HepG2 (cell line): ENCODE measurements around the gene SH3YL1. TPM values are rescaled to one million over a fixed set of nuclear protein-coding genes. Genes with fewer than 3 reads are reported as not detected.

Source experiments
- CEBPG ChIP-seq: IDR thresholded peaks from 2 replicates; pipeline ENCODE4 v1.6.1; 2016
- FOXK1 ChIP-seq: sonication (generic); formaldehyde crosslinking; IDR thresholded peaks from 2 replicates; pipeline ENCODE4 v1.4.0; 2020; ENCODE audit warnings: low read depth, missing genetic modification reagents, borderline replicate concordance
- JUN ChIP-seq: sonication (generic); formaldehyde crosslinking; IDR thresholded peaks from 2 replicates; pipeline ENCODE4 v1.4.0; 2020; ENCODE audit warnings: mild to moderate bottlenecking, missing genetic modification reagents
- KDM6A ChIP-seq: IDR thresholded peaks from 2 replicates; pipeline ENCODE4 v1.6.1; 2016; ENCODE audit warnings: low read depth
- MAF1 ChIP-seq: sonication (generic); formaldehyde crosslinking; IDR thresholded peaks from 2 replicates; pipeline ENCODE4 v1.5.0; 2020; ENCODE audit warnings: missing genetic modification reagents, borderline replicate concordance
- MAZ ChIP-seq, 2 experiments: sonication (generic) in 1 of 2; formaldehyde crosslinking in 1 of 2; IDR thresholded peaks; 2 replicates each; pipeline versions ENCODE4 v1.5.0 to v1.6.1; 2012 to 2020; ENCODE audit warnings: low read depth in 2 of 2, mild to moderate bottlenecking in 2 of 2, borderline replicate concordance in 1 of 2, improper control_type of control experiment in 1 of 2, low read length in 1 of 2, missing genetic modification reagents in 1 of 2, moderate library complexity in 1 of 2
- MXI1 ChIP-seq: IDR thresholded peaks from 3 replicates; pipeline ENCODE4 v1.6.1; 2012; ENCODE audit warnings: low read depth, low read length, inconsistent platforms, borderline replicate concordance
- SALL2 ChIP-seq: sonication (generic); formaldehyde crosslinking; IDR thresholded peaks from 2 replicates; pipeline ENCODE4 v1.8.1; 2023; ENCODE audit warnings: mild to moderate bottlenecking, missing genetic modification reagents, inconsistent platforms
- SMAD9 ChIP-seq: sonication (generic); formaldehyde crosslinking; IDR thresholded peaks from 2 replicates; pipeline ENCODE4 v1.5.1; 2020; ENCODE audit warnings: mild to moderate bottlenecking, missing genetic modification reagents
- SMYD3 ChIP-seq: sonication (generic); formaldehyde crosslinking; IDR thresholded peaks from 2 replicates; pipeline ENCODE4 v1.8.1; 2023; ENCODE audit warnings: mild to moderate bottlenecking, missing genetic modification reagents
- TAF1 ChIP-seq: sonication (generic); formaldehyde crosslinking; IDR thresholded peaks from 2 replicates; pipeline ENCODE4 v1.4.0; 2020; ENCODE audit warnings: missing genetic modification reagents
- ZBTB21 ChIP-seq: sonication (generic); formaldehyde crosslinking; IDR thresholded peaks from 2 replicates; pipeline ENCODE4 v1.4.0; 2020; ENCODE audit warnings: missing genetic modification reagents
- ZBTB7A ChIP-seq: sonication (generic); formaldehyde crosslinking; IDR thresholded peaks from 2 replicates; pipeline ENCODE4 v1.8.0; 2022; ENCODE audit warnings: mild to moderate bottlenecking, missing genetic modification reagents
- ZEB1 ChIP-seq: IDR thresholded peaks from 2 replicates; pipeline ENCODE4 v1.6.1; 2012; ENCODE audit warnings: mild to moderate bottlenecking, low read depth, inconsistent platforms; ENCODE audit not compliant: insufficient replicate concordance
- ZNF263 ChIP-seq: sonication (generic); formaldehyde crosslinking; IDR thresholded peaks from 2 replicates; pipeline ENCODE4 v1.4.0; 2020; ENCODE audit warnings: missing genetic modification reagents
- ZNF274 ChIP-seq: sonication (generic); formaldehyde crosslinking; IDR thresholded peaks from 2 replicates; pipeline ENCODE4 v1.5.1; 2020; ENCODE audit warnings: mild to moderate bottlenecking, missing genetic modification reagents
- ZNF33A ChIP-seq: sonication (generic); formaldehyde crosslinking; IDR thresholded peaks from 2 replicates; pipeline ENCODE4 v1.5.1; 2020; ENCODE audit warnings: missing genetic modification reagents, mild to moderate bottlenecking, moderate library complexity, borderline replicate concordance
- ZNF343 ChIP-seq: sonication (generic); formaldehyde crosslinking; IDR thresholded peaks from 2 replicates; pipeline ENCODE4 v1.4.0; 2020; ENCODE audit warnings: mild to moderate bottlenecking, missing genetic modification reagents
- ZNF629 ChIP-seq: sonication (generic); formaldehyde crosslinking; conservative IDR thresholded peaks from 2 replicates; pipeline ENCODE4 v1.5.0; 2020; ENCODE audit warnings: missing genetic modification reagents
- polyA plus RNA-seq, 8 experiments: library from polyadenylated mRNA; depleted of rRNA in 3 of 8; stranded (reverse) in 7 of 8; unstranded in 1 of 8; fragments of >200 nt; fragmentation: Illumina TruSeq in 4 of 8; extraction: Trizol in 4 of 8; gene quantifications; 2 replicates each; pipeline versions ENCODE4 v1.2.1 to v1.2.3, GENCODE V29; 2011 to 2016; ENCODE audit warnings: low read depth in 4 of 8, missing spikeins in 1 of 8, mixed read lengths in 1 of 8; ENCODE audit not compliant: insufficient read depth in 1 of 8
- total RNA-seq, 5 experiments: library from RNA; depleted of rRNA; stranded (reverse); fragments of >200 nt; fragmentation: Illumina TruSeq; extraction: Trizol; gene quantifications; 2 replicates each; pipeline ENCODE4 v1.2.3, GENCODE V29; 2016; ENCODE audit warnings: low read depth in 1 of 5
- TF ChIP-seq, protein P1 (sequence below): IDR thresholded peaks from 2 replicates; pipeline ENCODE4 v1.6.1; 2016; ENCODE audit warnings: control low read depth
- TF ChIP-seq, protein P2 (sequence below): sonication (generic); formaldehyde crosslinking; IDR thresholded peaks from 2 replicates; pipeline ENCODE4 v1.8.0; 2022; ENCODE audit warnings: missing genetic modification reagents, mild to moderate bottlenecking, inconsistent platforms, borderline replicate concordance
- TF ChIP-seq, protein P3 (sequence below): sonication (generic); formaldehyde crosslinking; IDR thresholded peaks from 2 replicates; pipeline ENCODE4 v1.5.1; 2020; ENCODE audit warnings: mild to moderate bottlenecking, missing genetic modification reagents, moderate library complexity
- TF ChIP-seq, protein P4 (sequence below): IDR thresholded peaks from 2 replicates; pipeline ENCODE4 v1.6.1; 2018; ENCODE audit warnings: missing genetic modification reagents

SH3YL1 gene
- total and polyA plus RNA-seq, 2 of the 13 experiments (the other 11 are each of a cell fraction or from before 2014, with no cell fraction given) = 13.0 to 48.2 TPM

DNA sequence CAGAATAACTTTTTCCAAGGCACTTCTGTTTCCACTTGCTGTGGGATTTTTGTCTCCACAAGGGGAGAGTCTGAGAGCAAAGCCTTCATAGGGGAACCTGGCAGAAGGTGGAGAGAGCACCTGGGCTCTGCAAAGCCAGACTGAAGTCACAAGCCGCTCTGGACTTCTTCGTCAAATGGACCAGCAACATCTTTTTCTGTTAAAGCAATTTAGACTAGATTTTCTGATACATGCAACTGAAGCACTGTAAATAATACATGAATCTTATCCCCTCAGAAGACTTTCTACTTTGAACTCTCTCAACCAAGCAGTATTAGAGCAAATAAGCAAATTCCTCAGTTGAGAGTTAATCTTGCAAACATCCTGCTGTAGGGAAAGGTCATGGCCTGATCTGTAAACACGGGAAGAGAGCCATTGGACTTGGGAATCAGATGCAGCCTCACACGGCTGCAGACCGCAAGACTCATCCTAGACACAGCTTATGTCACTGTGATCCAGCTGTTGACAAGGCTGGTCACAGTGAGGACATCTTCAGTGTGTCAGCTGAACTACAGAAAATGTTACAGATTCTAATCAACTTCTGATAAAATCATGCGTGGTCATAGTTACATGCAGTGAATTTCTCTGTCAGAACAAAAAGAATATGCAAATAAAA lies 3.2 kb downstream of the SH3YL1 start (continued):
- TF ChIP-seq ZNF33A (CRISPR knock-in tag) (peak; percentile 84; the same call in 1 of the 2 replicates), ZBTB21 (CRISPR knock-in tag) (peak; percentile 89), ZBTB7A (CRISPR knock-in tag) (peak; percentile 89; the same call in 1 of the 2 replicates), MAZ (IDR thresholded peaks at IDR 0.05; ENCODE audit: borderline replicate concordance, low read depth, low read length) (0 out of 2 replicates have a peak, but pooled peaks have one; percentile 23), MAZ (CRISPR knock-in tag; IDR thresholded peaks at IDR 0.05; ENCODE audit: low read depth) (peak; percentile 76), ZEB1 (peak; percentile 90), CEBPG (CRISPR knock-in tag) (peak; percentile 91), SMYD3 (peak; percentile 98), ZNF263 (CRISPR knock-in tag) (peak; percentile 72), MAF1 (CRISPR knock-in tag) (peak; percentile 51; the same call in 1 of the 2 replicates), JUN (peak; percentile 96), FOXK1 (CRISPR knock-in tag) (peak; percentile 100), KDM6A (CRISPR knock-in tag) (peak; percentile 100), ZNF629 (CRISPR knock-in tag) (peak; percentile 48; the same call in 1 of the 2 replicates), TAF1 (CRISPR knock-in tag) (peak; percentile 68; the same call in 1 of the 2 replicates), ZNF274 (CRISPR knock-in tag) (peak; percentile 62; the same call in 1 of the 2 replicates), SMAD9 (CRISPR knock-in tag) (no peak), MXI1 (peak; percentile 88; the same call in 2 of the 3 replicates), ZNF343 (CRISPR knock-in tag) (no peak), SALL2 (CRISPR knock-in tag) (peak; percentile 69; the same call in 1 of the 2 replicates)
- TF ChIP-seq, protein P1, sequence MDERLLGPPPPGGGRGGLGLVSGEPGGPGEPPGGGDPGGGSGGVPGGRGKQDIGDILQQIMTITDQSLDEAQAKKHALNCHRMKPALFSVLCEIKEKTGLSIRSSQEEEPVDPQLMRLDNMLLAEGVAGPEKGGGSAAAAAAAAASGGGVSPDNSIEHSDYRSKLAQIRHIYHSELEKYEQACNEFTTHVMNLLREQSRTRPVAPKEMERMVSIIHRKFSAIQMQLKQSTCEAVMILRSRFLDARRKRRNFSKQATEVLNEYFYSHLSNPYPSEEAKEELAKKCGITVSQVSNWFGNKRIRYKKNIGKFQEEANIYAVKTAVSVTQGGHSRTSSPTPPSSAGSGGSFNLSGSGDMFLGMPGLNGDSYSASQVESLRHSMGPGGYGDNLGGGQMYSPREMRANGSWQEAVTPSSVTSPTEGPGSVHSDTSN = peak; percentile 60; the same call in 1 of the 2 replicates
- TF ChIP-seq, protein P2, sequence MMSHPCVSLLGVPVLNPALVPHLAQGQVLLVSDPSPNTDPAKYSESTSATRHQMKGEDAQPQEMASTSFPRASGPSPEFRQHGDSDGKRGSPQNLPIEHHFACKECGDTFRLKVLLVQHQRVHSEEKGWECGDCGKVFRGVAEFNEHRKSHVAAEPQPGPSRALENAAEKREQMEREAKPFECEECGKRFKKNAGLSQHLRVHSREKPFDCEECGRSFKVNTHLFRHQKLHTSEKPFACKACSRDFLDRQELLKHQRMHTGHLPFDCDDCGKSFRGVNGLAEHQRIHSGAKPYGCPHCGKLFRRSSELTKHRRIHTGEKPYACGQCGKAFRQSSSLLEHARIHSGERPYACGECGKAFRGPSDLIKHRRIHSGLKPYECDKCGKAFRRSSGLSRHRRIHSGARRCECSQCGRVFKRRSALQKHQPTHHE (CRISPR knock-in tag) = peak; percentile 92; the same call in 1 of the 2 replicates
- TF ChIP-seq, protein P3, sequence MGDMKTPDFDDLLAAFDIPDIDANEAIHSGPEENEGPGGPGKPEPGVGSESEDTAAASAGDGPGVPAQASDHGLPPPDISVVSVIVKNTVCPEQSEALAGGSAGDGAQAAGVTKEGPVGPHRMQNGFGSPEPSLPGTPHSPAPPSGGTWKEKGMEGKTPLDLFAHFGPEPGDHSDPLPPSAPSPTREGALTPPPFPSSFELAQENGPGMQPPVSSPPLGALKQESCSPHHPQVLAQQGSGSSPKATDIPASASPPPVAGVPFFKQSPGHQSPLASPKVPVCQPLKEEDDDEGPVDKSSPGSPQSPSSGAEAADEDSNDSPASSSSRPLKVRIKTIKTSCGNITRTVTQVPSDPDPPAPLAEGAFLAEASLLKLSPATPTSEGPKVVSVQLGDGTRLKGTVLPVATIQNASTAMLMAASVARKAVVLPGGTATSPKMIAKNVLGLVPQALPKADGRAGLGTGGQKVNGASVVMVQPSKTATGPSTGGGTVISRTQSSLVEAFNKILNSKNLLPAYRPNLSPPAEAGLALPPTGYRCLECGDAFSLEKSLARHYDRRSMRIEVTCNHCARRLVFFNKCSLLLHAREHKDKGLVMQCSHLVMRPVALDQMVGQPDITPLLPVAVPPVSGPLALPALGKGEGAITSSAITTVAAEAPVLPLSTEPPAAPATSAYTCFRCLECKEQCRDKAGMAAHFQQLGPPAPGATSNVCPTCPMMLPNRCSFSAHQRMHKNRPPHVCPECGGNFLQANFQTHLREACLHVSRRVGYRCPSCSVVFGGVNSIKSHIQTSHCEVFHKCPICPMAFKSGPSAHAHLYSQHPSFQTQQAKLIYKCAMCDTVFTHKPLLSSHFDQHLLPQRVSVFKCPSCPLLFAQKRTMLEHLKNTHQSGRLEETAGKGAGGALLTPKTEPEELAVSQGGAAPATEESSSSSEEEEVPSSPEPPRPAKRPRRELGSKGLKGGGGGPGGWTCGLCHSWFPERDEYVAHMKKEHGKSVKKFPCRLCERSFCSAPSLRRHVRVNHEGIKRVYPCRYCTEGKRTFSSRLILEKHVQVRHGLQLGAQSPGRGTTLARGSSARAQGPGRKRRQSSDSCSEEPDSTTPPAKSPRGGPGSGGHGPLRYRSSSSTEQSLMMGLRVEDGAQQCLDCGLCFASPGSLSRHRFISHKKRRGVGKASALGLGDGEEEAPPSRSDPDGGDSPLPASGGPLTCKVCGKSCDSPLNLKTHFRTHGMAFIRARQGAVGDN = no peak
- TF ChIP-seq, protein P4, sequence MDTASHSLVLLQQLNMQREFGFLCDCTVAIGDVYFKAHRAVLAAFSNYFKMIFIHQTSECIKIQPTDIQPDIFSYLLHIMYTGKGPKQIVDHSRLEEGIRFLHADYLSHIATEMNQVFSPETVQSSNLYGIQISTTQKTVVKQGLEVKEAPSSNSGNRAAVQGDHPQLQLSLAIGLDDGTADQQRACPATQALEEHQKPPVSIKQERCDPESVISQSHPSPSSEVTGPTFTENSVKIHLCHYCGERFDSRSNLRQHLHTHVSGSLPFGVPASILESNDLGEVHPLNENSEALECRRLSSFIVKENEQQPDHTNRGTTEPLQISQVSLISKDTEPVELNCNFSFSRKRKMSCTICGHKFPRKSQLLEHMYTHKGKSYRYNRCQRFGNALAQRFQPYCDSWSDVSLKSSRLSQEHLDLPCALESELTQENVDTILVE = peak; percentile 95
